ENCODE data around the gene COPZ1. TPM values are rescaled to one million over a fixed set of nuclear protein-coding genes. Genes with fewer than 3 reads are reported as not detected.

The COPZ1 gene
- total RNA-seq = 88.7 and 89.3 TPM in 2 replicates

GRCh38 chr12:54324617-54325441 is at the start of gene COPZ1:
COPZ1 (plus strand) TSS chr12:54325131; CDS start chr12:54325164, 33 bp downstream.

GRCh38 chr12:54279632-54280467 is 45.1 kb upstream of the COPZ1 start, which contains the start of gene CBX5:
CBX5 (minus strand) TSS chr12:54280122; CDS start chr12:54257650, 22,472 bp downstream.

DNA sequence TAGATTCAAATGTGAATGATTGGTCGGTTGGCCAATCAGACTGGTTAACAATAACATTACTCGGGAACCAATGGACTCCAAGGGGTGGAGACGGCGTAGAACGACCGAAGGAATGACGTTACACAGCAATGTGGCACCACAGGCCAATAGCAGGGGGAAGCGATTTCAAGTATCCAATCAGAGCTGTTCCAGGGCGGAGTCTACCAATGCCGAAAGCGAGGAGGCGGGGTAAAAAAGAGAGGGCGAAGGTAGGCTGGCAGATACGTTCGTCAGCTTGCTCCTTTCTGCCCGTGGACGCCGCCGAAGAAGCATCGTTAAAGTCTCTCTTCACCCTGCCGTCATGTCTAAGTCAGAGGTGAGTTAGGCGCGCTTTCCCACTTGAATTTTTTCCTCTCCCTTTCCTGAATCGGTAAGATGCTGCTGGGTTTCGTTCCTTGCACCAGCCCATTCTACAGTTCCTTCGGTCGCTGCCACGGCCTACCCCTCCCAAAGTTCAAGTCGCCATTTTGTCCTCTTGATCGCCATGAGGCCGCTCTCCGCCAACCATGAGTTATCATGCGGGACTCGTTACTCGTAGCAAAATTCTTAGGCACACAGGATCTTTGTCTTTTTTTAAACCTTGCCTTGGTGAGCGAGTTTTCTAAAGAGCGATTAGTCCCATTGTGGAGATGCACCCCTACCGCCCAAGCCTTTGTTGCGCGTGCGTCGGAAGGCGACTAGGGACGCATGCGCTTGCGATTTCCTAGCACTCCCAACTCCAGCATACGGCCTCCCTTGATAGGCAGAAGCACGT is 44.3 kb upstream of the COPZ1 start, which contains the start of gene HNRNPA1:
HNRNPA1 (plus strand) TSS at position 259 of the 793 bp plus-strand sequence; CDS start at position 341, 82 bp downstream.

DNA sequence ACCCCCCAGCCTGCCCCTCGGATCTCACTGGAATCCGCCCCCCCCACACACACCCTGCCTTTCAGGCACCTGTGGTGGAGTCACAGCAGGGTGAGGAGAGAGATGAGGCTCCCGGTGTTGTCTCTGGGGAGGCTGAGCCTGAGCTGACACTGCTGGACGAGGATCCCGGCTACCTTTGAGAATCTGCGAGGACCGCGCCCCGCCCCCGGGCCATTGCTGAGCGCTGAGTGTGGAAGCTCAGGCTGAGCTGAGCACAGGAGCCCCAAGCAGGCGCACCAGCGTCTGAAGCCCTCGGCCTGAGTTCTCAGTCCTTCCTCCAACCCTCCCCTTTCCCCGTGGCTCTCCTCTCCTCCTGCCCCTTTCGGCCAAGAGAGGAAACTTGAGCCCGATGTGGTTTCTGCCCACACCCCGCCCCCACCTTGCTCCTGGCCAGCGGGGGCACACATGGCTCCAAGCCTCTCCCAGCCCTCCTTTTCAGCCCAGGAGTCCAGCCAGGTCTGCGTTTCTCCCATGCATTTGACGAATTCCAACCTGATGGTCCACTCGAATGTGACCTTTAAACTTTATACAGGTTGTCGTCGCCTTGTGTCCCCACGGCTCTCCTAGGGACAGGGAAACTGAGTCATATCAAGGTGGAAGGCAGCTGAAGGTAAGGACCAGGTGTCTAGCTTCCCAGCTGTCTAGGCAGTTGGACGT is 24.1 kb upstream of the COPZ1 start, which contains the start of gene NFE2:
NFE2 (minus strand) TSS at position 284 of the 696 bp plus-strand sequence. CDS start 5,767 bp downstream, outside the sequence.

DNA sequence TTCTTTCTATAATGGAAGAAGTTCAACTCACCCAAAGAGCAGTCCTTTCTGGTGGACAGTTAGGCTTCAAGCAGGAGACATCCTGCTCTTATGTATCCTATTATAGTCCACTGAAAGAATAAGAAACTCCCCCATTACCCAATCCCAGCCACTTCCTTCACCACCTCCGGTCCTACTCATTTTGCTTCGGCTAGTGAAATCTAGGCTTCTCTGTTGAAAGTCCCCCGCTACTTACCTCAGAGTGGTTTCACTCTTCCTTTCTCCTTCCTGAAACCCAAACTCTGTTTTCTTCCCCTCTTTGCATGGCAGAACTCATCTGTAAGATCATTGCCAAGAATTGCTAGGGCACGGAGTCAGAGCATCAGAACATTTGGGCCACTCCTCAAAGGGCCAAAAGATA is 39.5 kb downstream of the COPZ1 start, which contains the start of gene GPR84:
GPR84 (minus strand) TSS at position 74 of the 400 bp plus-strand sequence. CDS start 635 bp downstream, outside the sequence.

GRCh38 chr12:54384591-54385041 is 59.7 kb downstream of the COPZ1 start, which contains the start of gene ZNF385A:
ZNF385A (minus strand) TSS chr12:54384733; CDS start chr12:54384514, 219 bp downstream.

Other genes starting within 250 kb of the COPZ1 start
- gene SMUG1, start 136.1 kb upstream of the COPZ1 start, total RNA-seq = 29.0 and 37.1 TPM in 2 replicates
- gene CBX5, start 45.0 kb upstream of the COPZ1 start, total RNA-seq = 14.0 and 26.0 TPM in 2 replicates
- 222 and 305 TPM in 2 replicates for gene HNRNPA1, start 44.4 kb upstream of the COPZ1 start, total RNA-seq
- gene NFE2, start 24.1 kb upstream of the COPZ1 start, total RNA-seq = under 0.01 and 0.43 TPM in 2 replicates
- gene GPR84, start 39.4 kb downstream of the COPZ1 start, total RNA-seq = not detected in 2 replicates
- gene ZNF385A, start 59.6 kb downstream of the COPZ1 start, total RNA-seq = 21.3 and 23.4 TPM in 2 replicates
- gene ITGA5, start 94.1 kb downstream of the COPZ1 start, total RNA-seq = 111 and 332 TPM in 2 replicates
- gene GTSF1, start 148.5 kb downstream of the COPZ1 start, total RNA-seq = not detected in 2 replicates
- not detected in 2 replicates for gene NCKAP1L, start 172.6 kb downstream of the COPZ1 start, total RNA-seq
- not detected in 2 replicates for gene PDE1B, start 224.5 kb downstream of the COPZ1 start, total RNA-seq

All from tracheal epithelial cell (primary cell).